IPS DF 4.7 (cell line): Measurements from ENCODE around the gene GOLGB1.

Source experiments
- DNase-seq: peaks from one replicate; pipeline ENCODE4 v3.0.0-alpha.2; 2013; ENCODE audit warnings: low spot score; ENCODE audit errors: extremely low read depth

The GOLGB1 gene

GRCh38 chr3:121740896-121741295 lies 8.6 kb downstream of the GOLGB1 start:
- no peak for DNase-seq

- DNase-seq = no peak
These were observed 9.6 kb downstream of the GOLGB1 start for GRCh38 chr3:121739902-121740301.

- DNase-seq = no peak
These were observed 11.9 kb downstream of the GOLGB1 start for GRCh38 chr3:121737644-121738043.

- DNase-seq = no peak
These were observed 13.4 kb downstream of the GOLGB1 start for GRCh38 chr3:121736112-121736511.

GRCh38 chr3:121735047-121735696 lies 14.4 kb downstream of the GOLGB1 start:
- no peak for DNase-seq

GRCh38 chr3:121730940-121731687 lies 18.4 kb downstream of the GOLGB1 start:
- DNase-seq = no peak

- no peak for DNase-seq
These were observed 25.4 kb downstream of the GOLGB1 start for GRCh38 chr3:121724130-121724529.

GRCh38 chr3:121723485-121723884 lies 26.1 kb downstream of the GOLGB1 start:
- no peak for DNase-seq

- DNase-seq = no peak
These were observed 27.1 kb downstream of the GOLGB1 start for GRCh38 chr3:121722411-121722810.

GRCh38 chr3:121720163-121720562 lies 29.4 kb downstream of the GOLGB1 start:
- DNase-seq = no peak

- DNase-seq = no peak
These were observed 30.1 kb downstream of the GOLGB1 start for GRCh38 chr3:121719423-121719822.

- DNase-seq = no peak
These were observed 31.2 kb downstream of the GOLGB1 start for GRCh38 chr3:121718205-121718846.

- no peak for DNase-seq
These were observed 39.2 kb downstream of the GOLGB1 start for GRCh38 chr3:121710347-121710746.

- no peak for DNase-seq
These were observed 41.8 kb downstream of the GOLGB1 start for GRCh38 chr3:121707531-121708273.

GRCh38 chr3:121705541-121705940 lies 44.0 kb downstream of the GOLGB1 start:
- no peak for DNase-seq

GRCh38 chr3:121703973-121704372 lies 45.6 kb downstream of the GOLGB1 start:
- DNase-seq = no peak

GRCh38 chr3:121698901-121699300 lies 50.6 kb downstream of the GOLGB1 start:
- no peak for DNase-seq

GRCh38 chr3:121698476-121698875 lies 51.1 kb downstream of the GOLGB1 start:
- DNase-seq = no peak

GRCh38 chr3:121696186-121696585 lies 53.4 kb downstream of the GOLGB1 start:
- DNase-seq = no peak

- no peak for DNase-seq
These were observed 57.4 kb downstream of the GOLGB1 start for GRCh38 chr3:121692010-121692699.

GRCh38 chr3:121690777-121691405 lies 58.6 kb downstream of the GOLGB1 start:
- DNase-seq = no peak
